HPDE6-E6E7 (cell line): ENCODE data around the gene U2AF2.
A peak's percentile ranks its signal among the peaks of the same experiment; 100 is the strongest.

Experiments used
- DNase-seq: peaks from one replicate; pipeline ENCODE4 v3.0.0; 2011; ENCODE audit warnings: missing footprints; ENCODE audit errors: extremely low spot score

Gene U2AF2

GRCh38 chr19:55643003-55643886 is 11.6 kb upstream of the U2AF2 start, which contains the start of gene ZNF581:
TSS of gene ZNF581 (plus strand) at chr19:55643649. CDS start at chr19:55644572, 923 bp downstream.
- peak; percentile 73 for DNase-seq

GRCh38 chr19:55643887-55644176 is 11.0 kb upstream of the U2AF2 start:
- no peak for DNase-seq

GRCh38 chr19:55644191-55644833 is 10.5 kb upstream of the U2AF2 start:
- DNase-seq = no peak

- no peak for DNase-seq
Measured at GRCh38 chr19:55644842-55645511, 9.9 kb upstream of the U2AF2 start.

- no peak for DNase-seq
Measured at GRCh38 chr19:55645512-55645881, 9.3 kb upstream of the U2AF2 start.

GRCh38 chr19:55646889-55647731 is 7.7 kb upstream of the U2AF2 start:
- DNase-seq = no peak

- peak; percentile 45 for DNase-seq
Measured at GRCh38 chr19:55647732-55648584, 6.9 kb upstream of the U2AF2 start, which contains the start of gene CCDC106. TSS of gene CCDC106 (plus strand) at chr19:55648212. CDS start at chr19:55649047, 835 bp downstream.

- DNase-seq = no peak
Measured at GRCh38 chr19:55648585-55649267, 6.1 kb upstream of the U2AF2 start.

GRCh38 chr19:55649268-55650125 is 5.3 kb upstream of the U2AF2 start:
- DNase-seq = no peak

- no peak for DNase-seq
Measured at GRCh38 chr19:55650126-55650557, 4.7 kb upstream of the U2AF2 start.

GRCh38 chr19:55650602-55651230 is 4.1 kb upstream of the U2AF2 start:
- no peak for DNase-seq

- DNase-seq = no peak
Measured at GRCh38 chr19:55651236-55651635, 3.6 kb upstream of the U2AF2 start.

- no peak for DNase-seq
Measured at GRCh38 chr19:55652311-55653128, 2.3 kb upstream of the U2AF2 start.

- DNase-seq = peak; percentile 94
Measured at GRCh38 chr19:55653651-55654322, 1.0 kb upstream of the U2AF2 start.

- DNase-seq = no peak
Measured at GRCh38 chr19:55654323-55654867, 440 bp upstream of the U2AF2 start.

GRCh38 chr19:55655648-55656040 is 809 bp downstream of the U2AF2 start:
- no peak for DNase-seq

GRCh38 chr19:55656552-55656951 is 1.7 kb downstream of the U2AF2 start:
- no peak for DNase-seq
